HCT116 (cell line): ENCODE data around the gene CCDC112. TPM values are rescaled to one million over a fixed set of nuclear protein-coding genes. Genes with fewer than 3 reads are reported as not detected.
A peak's percentile ranks its signal among the peaks of the same experiment; 100 is the strongest.

Experiments
- ATAC-seq: fragments of 200-7000 bp; cut with Tn5 transposase; 2 replicates; pipeline ENCODE4 v1.9.1; 2020; ENCODE audit warnings: mild to moderate bottlenecking, moderate library complexity
- BruUV-seq: library from RNA; stranded (reverse); fragments of 400-500 nt; replicated peaks from 2 replicates; lab custom pipeline; 2021; lab: Mats Ljungman, UMichigan
- CTCF ChIA-PET: fragments of 300-600 bp; sonication (Branson Sonifier 250); formaldehyde crosslinking; loops from one replicate; lab custom pipeline; 2021; ENCODE audit warnings: antibody characterized with exemption; lab: Charles Lee
- POLR2A ChIA-PET: fragments of 300-600, 350-600 bp; sonication (Branson Sonifier 250); formaldehyde crosslinking; loops from one replicate; lab custom pipeline; 2021; ENCODE audit warnings: antibody characterized with exemption; lab: Charles Lee
- RAD21 ChIA-PET, 2 experiments: fragments of 300-600 bp; sonication (Branson Sonifier 250); formaldehyde crosslinking; loops; one replicate each; lab custom pipeline; 2023; ENCODE audit warnings: low total read pairs in 2 of 2; ENCODE audit not compliant: uncharacterized antibody in 2 of 2, unreplicated experiment in 2 of 2, low non-redundant PET in 1 of 2; lab: Charles Lee
- DNase-seq: peaks from one replicate; pipeline ENCODE4 v3.0.0-alpha.2; 2010; ENCODE audit warnings: low read depth, low spot score
- H2AFZ ChIP-seq: fragments of 200-600 bp; shearing (Covaris generic), sonication (generic); 2 replicates; pipeline ENCODE4 v1.6.1; 2017; ENCODE audit warnings: low read depth, mixed run types, mixed read lengths, antibody characterized with exemption, low read length; ENCODE audit not compliant: poor library complexity, severe bottlenecking
- H3K27ac ChIP-seq: 2 replicates; pipeline ENCODE4 v1.5.1; 2012; ENCODE audit warnings: low read depth, low read length
- H3K27me3 ChIP-seq: fragments of 200-600 bp; sonication (generic); 2 replicates; pipeline ENCODE4 v1.6.1; 2016; ENCODE audit warnings: mixed run types, low read length, mixed read lengths; ENCODE audit not compliant: insufficient read depth
- H3K36me3 ChIP-seq, 2 experiments: fragments of 200-500 bp in 1 of 2; fragments of 200-600 bp in 1 of 2; sonication (Bioruptor generic) in 1 of 2; sonication (generic) in 1 of 2; 2 replicates each; pipeline versions ENCODE4 v1.5.1 to v1.6.1; 2014 to 2016; ENCODE audit warnings: low read length in 2 of 2, inconsistent platforms in 1 of 2, mixed read lengths in 1 of 2, mixed run types in 1 of 2; ENCODE audit not compliant: insufficient read depth in 2 of 2, control insufficient read depth in 1 of 2
- H3K4me1 ChIP-seq, 2 experiments: fragments of 200-600 bp in 1 of 2; sonication (generic) in 1 of 2; 2 replicates each; pipeline versions ENCODE4 v1.5.1 to v1.6.1; 2012 to 2017; ENCODE audit warnings: low read length in 2 of 2, inconsistent platforms in 1 of 2, mild to moderate bottlenecking in 1 of 2, mixed read lengths in 1 of 2, mixed run types in 1 of 2, moderate library complexity in 1 of 2; ENCODE audit not compliant: insufficient read depth in 2 of 2, control insufficient read depth in 1 of 2
- H3K4me2 ChIP-seq: fragments of 200-600 bp; sonication (generic); 2 replicates; pipeline ENCODE4 v1.6.1; 2017; ENCODE audit warnings: mixed run types, low read length, mixed read lengths
- H3K4me3 ChIP-seq, 2 experiments: fragments of 200-600 bp in 1 of 2; sonication (generic) in 1 of 2; replicated peaks in 1 of 2; 2 replicates each; pipeline ENCODE4 v1.5.1; 2011 to 2016; ENCODE audit warnings: low read length in 2 of 2, control low read depth in 1 of 2, low read depth in 1 of 2, mild to moderate bottlenecking in 1 of 2, mixed read lengths in 1 of 2, mixed run types in 1 of 2
- H3K79me2 ChIP-seq: fragments of 200-600 bp; sonication (generic); 2 replicates; pipeline ENCODE4 v1.6.1; 2017; ENCODE audit warnings: mild to moderate bottlenecking, mixed run types, low read length, moderate library complexity, mixed read lengths; ENCODE audit not compliant: insufficient read depth
- H3K9ac ChIP-seq: fragments of 200-600 bp; sonication (generic); 2 replicates; pipeline ENCODE4 v1.6.1; 2016; ENCODE audit warnings: low read length, mixed read lengths
- H3K9me2 ChIP-seq: fragments of 200-600 bp; sonication (generic), shearing (Covaris generic); 2 replicates; pipeline ENCODE4 v1.6.1; 2017; ENCODE audit warnings: mixed run types, mild to moderate bottlenecking, moderate library complexity; ENCODE audit not compliant: insufficient read depth
- H3K9me3 ChIP-seq, 2 experiments: fragments of 200-500 bp in 1 of 2; fragments of 200-600 bp in 1 of 2; sonication (Bioruptor generic) in 1 of 2; sonication (generic) in 1 of 2; 2 replicates each; pipeline ENCODE4 v1.6.1; 2014 to 2017; ENCODE audit warnings: low read length in 2 of 2, mixed read lengths in 2 of 2, inconsistent platforms in 1 of 2, low read depth in 1 of 2, mild to moderate bottlenecking in 1 of 2, mixed run types in 1 of 2, moderate library complexity in 1 of 2; ENCODE audit not compliant: control insufficient read depth in 1 of 2, insufficient read depth in 1 of 2
- H4K20me1 ChIP-seq: fragments of 200-600 bp; sonication (generic), shearing (Covaris generic); 2 replicates; pipeline ENCODE4 v1.6.1; 2017; ENCODE audit warnings: mixed run types, mild to moderate bottlenecking, moderate library complexity; ENCODE audit not compliant: insufficient read depth
- ATF3 ChIP-seq: IDR thresholded peaks from 2 replicates; pipeline ENCODE4 v1.6.1; 2012
- CBX3 ChIP-seq: IDR thresholded peaks from 2 replicates; pipeline ENCODE4 v1.6.1; 2012; ENCODE audit warnings: low read depth
- EGR1 ChIP-seq: IDR thresholded peaks from 2 replicates; pipeline ENCODE4 v1.6.1; 2012; ENCODE audit warnings: low read depth
- FOSL1 ChIP-seq: IDR thresholded peaks from 2 replicates; pipeline ENCODE4 v1.6.1; 2012; ENCODE audit warnings: low read depth
- JUND ChIP-seq: IDR thresholded peaks from 2 replicates; pipeline ENCODE4 v1.6.1; 2012
- MAX ChIP-seq: IDR thresholded peaks from 2 replicates; pipeline ENCODE4 v1.6.1; 2012
- POLR2A ChIP-seq: IDR thresholded peaks from 2 replicates; pipeline ENCODE4 v1.7.0; 2011; ENCODE audit warnings: borderline replicate concordance; ENCODE audit not compliant: insufficient read depth, insufficient read length; ENCODE audit errors: extremely low read depth
- RAD21 ChIP-seq: IDR thresholded peaks from 2 replicates; pipeline ENCODE4 v1.6.1; 2012; ENCODE audit warnings: low read depth, mild to moderate bottlenecking
- SIN3A ChIP-seq: IDR thresholded peaks from 2 replicates; pipeline ENCODE4 v1.6.1; 2012; ENCODE audit warnings: low read depth
- SP1 ChIP-seq: IDR thresholded peaks from 2 replicates; pipeline ENCODE4 v1.6.1; 2012; ENCODE audit warnings: low read depth
- TCF7L2 ChIP-seq: IDR thresholded peaks from 2 replicates; pipeline ENCODE4 v1.7.0; 2011; ENCODE audit warnings: borderline replicate concordance, inconsistent platforms; ENCODE audit not compliant: insufficient read depth, insufficient read length; ENCODE audit errors: extremely low read depth
- YY1 ChIP-seq: IDR thresholded peaks from 2 replicates; pipeline ENCODE4 v1.6.1; 2011; ENCODE audit warnings: low read length, low read depth, moderate library complexity, mild to moderate bottlenecking; ENCODE audit not compliant: insufficient replicate concordance; ENCODE audit errors: extremely low read depth
- ZBTB33 ChIP-seq: IDR thresholded peaks from 2 replicates; pipeline ENCODE4 v1.6.1; 2011; ENCODE audit warnings: mild to moderate bottlenecking, low read length, moderate library complexity; ENCODE audit not compliant: insufficient replicate concordance; ENCODE audit errors: extremely low read depth
- ZFX ChIP-seq: fragments of 450-650 bp; IDR thresholded peaks from 2 replicates; pipeline ENCODE4 v1.6.1; 2017
- intact Hi-C: fragments of 100-400 bp; cut with micrococcal nuclease; formaldehyde crosslinking; loops from 2 replicates; pipeline ENCODE4 v1.10.0; 2022
- total RNA-seq: library from RNA; stranded (reverse); gene quantifications from one replicate; pipeline ENCODE4 v1.2.1, GENCODE V29; 2021; ENCODE audit not compliant: unreplicated experiment

CCDC112 gene
- total RNA-seq, 1 experiment from 2014 or later = 13.7 TPM

GRCh38 chr5:115297031-115297430, 577 bp upstream of the CCDC112 start:
- TF ChIP-seq RAD21 (no peak), SP1 (no peak), FOSL1 (no peak), TCF7L2 (no peak), SIN3A (no peak), JUND (no peak), MAX (no peak)
- intact Hi-C loops = no loop called here
- Histone ChIP-seq H3K79me2 (peaks cover 38% of the 10 kb centered on the region), H3K9me3 (0 out of 4 replicates have a peak, but pooled peaks cover 0 to 3% of the 10 kb centered on the region in 2 experiments), H4K20me1 (no peaks in the 10 kb centered on the region), H3K4me2 (peak overlapping the region; percentile 33; the same call in 1 of the 2 replicates), H3K9ac (no peak overlapping the region), H3K4me1 (peaks cover 3 to 15% of the 10 kb centered on the region in 2 experiments; a peak in 3 of 4 replicates), H3K36me3 (0 out of 4 replicates have a peak, but pooled peaks cover 0 to 7% of the 10 kb centered on the region in 2 experiments), H3K27me3 (no peaks in the 10 kb centered on the region), H3K27ac (no peak overlapping the region), H2AFZ (peak overlapping the region; percentile 97), H3K4me3 (no peak overlapping the region), H3K9me2 (no peaks in the 10 kb centered on the region)
- BruUV-seq = no TSS peak
- ChIA-PET CTCF (interaction anchor here (0.9 to 1.9 kb wide), 2 partner anchors 199 to 228 kb away, joined by 3 to 5 read pairs; no protein-coding TSS in a partner anchor), RAD21 (interaction anchor here in 1 of 2 experiments (1.2 kb wide), 1 partner anchor 278 kb away, joined by 3 read pairs; no protein-coding TSS in a partner anchor), POLR2A (no interaction called here)
- DNase-seq (no peak), ATAC-seq (no peak)

- intact Hi-C loops = no loop called here
- H4K20me1 ChIP-seq = no peaks in the 10 kb centered on the region
- H3K9ac ChIP-seq = peak overlapping the region; percentile 70
- POLR2A ChIA-PET = interaction anchor here (1.2 kb wide), 1 partner anchor 9 kb away, joined by 5 read pairs; no protein-coding TSS in a partner anchor
- RAD21 ChIA-PET = interaction anchor here in 1 of 2 experiments (1.2 kb wide), 1 partner anchor 279 kb away, joined by 3 read pairs; no protein-coding TSS in a partner anchor
- peak overlapping the region; percentile 70 to 75 for H3K4me3 ChIP-seq
- CTCF ChIA-PET = interaction anchor here (1.9 kb wide), 1 partner anchor 198 kb away, joined by 5 read pairs; no protein-coding TSS in a partner anchor
- H3K4me1 ChIP-seq = peaks cover 3 to 15% of the 10 kb centered on the region in 2 experiments; a peak in 3 of 4 replicates
- 0 out of 4 replicates have a peak, but pooled peaks cover 0 to 7% of the 10 kb centered on the region in 2 experiments for H3K36me3 ChIP-seq
- ATAC-seq = peak; percentile 48
- H3K27ac ChIP-seq = peak overlapping the region; percentile 69
- BruUV-seq = no TSS peak
- peaks cover 41% of the 10 kb centered on the region for H3K79me2 ChIP-seq
- H3K9me3 ChIP-seq = 0 out of 4 replicates have a peak, but pooled peaks cover 0 to 3% of the 10 kb centered on the region in 2 experiments
- no peaks in the 10 kb centered on the region for H3K27me3 ChIP-seq
- TF ChIP-seq ZBTB33 (no peak), YY1 (no peak), POLR2A (no peak), EGR1 (no peak), MAX (no peak), CBX3 (no peak), ATF3 (no peak), RAD21 (no peak), ZFX (no peak)
- H3K4me2 ChIP-seq = peak overlapping the region; percentile 97
- no peak overlapping the region for H2AFZ ChIP-seq
- no peak for DNase-seq
- no peaks in the 10 kb centered on the region for H3K9me2 ChIP-seq
Measured at GRCh38 chr5:115295777-115296123, 704 bp downstream of the CCDC112 start.
